ENCODE data around the gene PLXNB1.

The PLXNB1 gene

DNA sequence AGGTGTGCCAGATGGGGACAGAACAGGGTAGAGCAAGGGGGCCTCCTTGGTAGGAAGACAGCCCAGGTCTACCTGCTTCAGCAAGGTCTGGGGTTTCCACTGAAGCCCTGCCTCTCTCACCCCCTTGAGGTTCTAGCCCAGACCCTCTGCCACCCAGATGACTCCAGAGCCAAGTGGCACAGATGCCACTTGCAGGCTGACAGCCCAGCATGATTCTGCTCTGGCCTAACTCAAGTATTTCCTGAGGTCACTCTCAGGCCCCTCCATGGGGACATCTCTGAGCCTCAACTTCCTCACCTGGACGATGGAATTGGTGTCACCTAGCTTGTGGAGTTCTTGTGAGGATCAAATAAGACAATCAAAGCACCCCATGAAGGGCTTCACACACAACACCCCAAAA is 23.9 kb downstream of the PLXNB1 start:
- Histone ChIP-seq H3K27me3 (ENCODE audit: control insufficient read depth, insufficient read depth, low read length) (no peaks in the 10 kb centered on the region), H2AFZ (no peak overlapping the region), H3K9me3 (ENCODE audit: control insufficient read depth, low read length) (no peaks in the 10 kb centered on the region), H3K27ac (no peak overlapping the region), H3K4me1 (no peaks in the 10 kb centered on the region), H3K79me2 (no peaks in the 10 kb centered on the region), H3K36me3 (ENCODE audit: control insufficient read depth, insufficient read depth, low read length) (no peaks in the 10 kb centered on the region), H3K4me3 (ENCODE audit: low read depth, low read length) (no peak overlapping the region), H3K9ac (no peak overlapping the region), H3K4me2 (ENCODE audit: low read length) (no peak overlapping the region)
- TF ChIP-seq, protein P1, sequence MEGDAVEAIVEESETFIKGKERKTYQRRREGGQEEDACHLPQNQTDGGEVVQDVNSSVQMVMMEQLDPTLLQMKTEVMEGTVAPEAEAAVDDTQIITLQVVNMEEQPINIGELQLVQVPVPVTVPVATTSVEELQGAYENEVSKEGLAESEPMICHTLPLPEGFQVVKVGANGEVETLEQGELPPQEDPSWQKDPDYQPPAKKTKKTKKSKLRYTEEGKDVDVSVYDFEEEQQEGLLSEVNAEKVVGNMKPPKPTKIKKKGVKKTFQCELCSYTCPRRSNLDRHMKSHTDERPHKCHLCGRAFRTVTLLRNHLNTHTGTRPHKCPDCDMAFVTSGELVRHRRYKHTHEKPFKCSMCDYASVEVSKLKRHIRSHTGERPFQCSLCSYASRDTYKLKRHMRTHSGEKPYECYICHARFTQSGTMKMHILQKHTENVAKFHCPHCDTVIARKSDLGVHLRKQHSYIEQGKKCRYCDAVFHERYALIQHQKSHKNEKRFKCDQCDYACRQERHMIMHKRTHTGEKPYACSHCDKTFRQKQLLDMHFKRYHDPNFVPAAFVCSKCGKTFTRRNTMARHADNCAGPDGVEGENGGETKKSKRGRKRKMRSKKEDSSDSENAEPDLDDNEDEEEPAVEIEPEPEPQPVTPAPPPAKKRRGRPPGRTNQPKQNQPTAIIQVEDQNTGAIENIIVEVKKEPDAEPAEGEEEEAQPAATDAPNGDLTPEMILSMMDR (IDR thresholded peaks at IDR 0.05), result no peak

- no peak overlapping the region for H2AFZ ChIP-seq
- H3K27ac ChIP-seq, result no peak overlapping the region
- no peak overlapping the region for H3K4me2 ChIP-seq (ENCODE audit: low read length)
- H3K4me3 ChIP-seq (ENCODE audit: low read depth, low read length), result no peak overlapping the region
- H3K9me3 ChIP-seq (ENCODE audit: control insufficient read depth, low read length), result no peaks in the 10 kb centered on the region
- no peaks in the 10 kb centered on the region for H3K36me3 ChIP-seq (ENCODE audit: control insufficient read depth, insufficient read depth, low read length)
- TF ChIP-seq, protein P1 (IDR thresholded peaks at IDR 0.05), result no peak
- H3K9ac ChIP-seq, result no peak overlapping the region
- H3K79me2 ChIP-seq, result no peaks in the 10 kb centered on the region
- no peaks in the 10 kb centered on the region for H3K4me1 ChIP-seq
- H3K27me3 ChIP-seq (ENCODE audit: control insufficient read depth, insufficient read depth, low read length), result no peaks in the 10 kb centered on the region
Measured at GRCh38 chr3:48405343-48405881, 24.5 kb downstream of the PLXNB1 start.

DNA sequence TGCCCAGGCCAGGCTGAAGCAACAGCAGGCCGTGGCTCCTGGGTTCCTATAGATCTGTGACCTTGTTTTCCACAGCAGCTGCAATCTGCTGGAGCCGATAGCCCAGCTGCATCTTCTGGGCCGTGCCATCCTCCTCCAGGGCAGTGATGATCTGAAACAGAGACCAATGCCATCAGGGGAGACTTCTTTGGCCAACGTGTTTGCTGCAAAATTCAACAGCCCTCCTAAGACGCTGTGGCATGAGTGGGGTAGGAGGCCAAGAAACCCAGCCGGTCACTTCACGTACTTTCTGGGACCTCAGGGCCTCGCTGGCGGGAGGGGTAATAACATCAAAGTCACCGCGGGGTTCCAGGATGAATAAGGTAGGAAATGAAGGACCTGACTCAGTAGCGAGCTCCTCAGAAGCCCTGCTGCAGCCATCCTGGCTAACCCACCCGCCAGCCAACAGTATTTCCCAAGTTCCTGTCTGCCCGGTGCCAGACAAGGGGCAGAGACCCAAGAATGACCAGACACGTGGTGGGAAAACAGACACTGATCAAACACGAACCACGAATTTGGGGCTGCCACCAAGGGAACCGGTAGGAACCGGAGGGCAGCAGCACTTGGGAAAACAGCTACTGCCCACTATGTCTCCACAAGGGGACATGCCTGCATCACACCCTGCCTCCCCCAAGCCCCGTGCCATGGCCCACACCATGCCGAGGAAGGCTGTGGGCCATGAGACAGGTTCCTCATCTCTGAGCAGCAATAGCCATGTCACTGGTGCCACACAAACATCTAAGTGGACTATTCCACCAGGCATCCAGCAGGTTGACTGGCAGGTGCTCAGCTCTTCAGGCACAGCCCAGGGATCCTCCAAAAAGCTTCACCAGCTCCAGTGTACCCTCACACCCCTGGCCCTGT is 25.2 kb downstream of the PLXNB1 start:
- H3K4me2 ChIP-seq (ENCODE audit: low read length), result no peak overlapping the region
- no peaks in the 10 kb centered on the region for H3K4me1 ChIP-seq
- no peak overlapping the region for H3K4me3 ChIP-seq (ENCODE audit: low read depth, low read length)
- no peaks in the 10 kb centered on the region for H3K36me3 ChIP-seq (ENCODE audit: control insufficient read depth, insufficient read depth, low read length)
- H3K79me2 ChIP-seq, result no peaks in the 10 kb centered on the region
- no peak overlapping the region for H3K27ac ChIP-seq
- H3K9me3 ChIP-seq (ENCODE audit: control insufficient read depth, low read length), result no peaks in the 10 kb centered on the region
- no peaks in the 10 kb centered on the region for H3K27me3 ChIP-seq (ENCODE audit: control insufficient read depth, insufficient read depth, low read length)
- no peak overlapping the region for H2AFZ ChIP-seq
- H3K9ac ChIP-seq, result no peak overlapping the region
- TF ChIP-seq, protein P1 (IDR thresholded peaks at IDR 0.05), result no peak

GRCh38 chr3:48403533-48404439 is 26.1 kb downstream of the PLXNB1 start:
- Histone ChIP-seq H3K9me3 (ENCODE audit: control insufficient read depth, low read length) (no peaks in the 10 kb centered on the region), H3K27ac (no peak overlapping the region), H3K4me2 (ENCODE audit: low read length) (no peak overlapping the region), H3K4me3 (ENCODE audit: low read depth, low read length) (no peak overlapping the region), H3K4me1 (no peaks in the 10 kb centered on the region), H3K36me3 (ENCODE audit: control insufficient read depth, insufficient read depth, low read length) (no peaks in the 10 kb centered on the region), H2AFZ (no peak overlapping the region), H3K79me2 (no peaks in the 10 kb centered on the region), H3K27me3 (ENCODE audit: control insufficient read depth, insufficient read depth, low read length) (no peaks in the 10 kb centered on the region), H3K9ac (no peak overlapping the region)
- TF ChIP-seq, protein P1 (IDR thresholded peaks at IDR 0.05), result no peak

Measured in parathyroid adenoma (tissue), 2 donors.